Islet of Langerhans (tissue), 1 donor: Measurements from ENCODE around the gene NECTIN1.

ENCODE experiments used
- FAIRE-seq: peaks from one replicate; lab custom pipeline; 2011; peaks lifted over from hg19 to GRCh38; lab: Jason Lieb, UNC

The NECTIN1 gene

GRCh38 chr11:119712459-119713358 is 16.3 kb downstream of the NECTIN1 start:
- FAIRE-seq: no peak

- FAIRE-seq: no peak
Measured at GRCh38 chr11:119712006-119712405, 17.0 kb downstream of the NECTIN1 start.

- FAIRE-seq: no peak
Measured at GRCh38 chr11:119711476-119711875, 17.5 kb downstream of the NECTIN1 start.

GRCh38 chr11:119710417-119710816 is 18.6 kb downstream of the NECTIN1 start:
- FAIRE-seq: no peak

- FAIRE-seq: peak; percentile 86
Measured at GRCh38 chr11:119709638-119710346, 19.2 kb downstream of the NECTIN1 start.

GRCh38 chr11:119709171-119709570 is 19.8 kb downstream of the NECTIN1 start:
- FAIRE-seq: no peak

- FAIRE-seq: no peak
Measured at GRCh38 chr11:119708384-119708783, 20.6 kb downstream of the NECTIN1 start.

- FAIRE-seq: no peak
Measured at GRCh38 chr11:119706887-119707286, 22.1 kb downstream of the NECTIN1 start.

GRCh38 chr11:119706029-119706428 is 23.0 kb downstream of the NECTIN1 start:
- no peak for FAIRE-seq

GRCh38 chr11:119705362-119705761 is 23.6 kb downstream of the NECTIN1 start:
- FAIRE-seq: no peak

- no peak for FAIRE-seq
Measured at GRCh38 chr11:119704849-119705248, 24.2 kb downstream of the NECTIN1 start.

GRCh38 chr11:119701591-119702549 is 27.1 kb downstream of the NECTIN1 start:
- no peak for FAIRE-seq

- FAIRE-seq: no peak
Measured at GRCh38 chr11:119700536-119701346, 28.3 kb downstream of the NECTIN1 start.

GRCh38 chr11:119700030-119700429 is 29.0 kb downstream of the NECTIN1 start:
- no peak for FAIRE-seq

GRCh38 chr11:119699227-119699626 is 29.8 kb downstream of the NECTIN1 start:
- no peak for FAIRE-seq

- no peak for FAIRE-seq
Measured at GRCh38 chr11:119697882-119698281, 31.1 kb downstream of the NECTIN1 start.

- FAIRE-seq: no peak
Measured at GRCh38 chr11:119697445-119697844, 31.6 kb downstream of the NECTIN1 start.

- FAIRE-seq: no peak
Measured at GRCh38 chr11:119696378-119697222, 32.4 kb downstream of the NECTIN1 start.

- no peak for FAIRE-seq
Measured at GRCh38 chr11:119694334-119694733, 34.7 kb downstream of the NECTIN1 start.

- no peak for FAIRE-seq
Measured at GRCh38 chr11:119693253-119693815, 35.7 kb downstream of the NECTIN1 start.
